K562 (cell line): ENCODE results near the gene PAQR7. TPM values are rescaled to one million over a fixed set of nuclear protein-coding genes. Genes with fewer than 3 reads are reported as not detected.

Experiments
- CBX3 ChIP-seq, 2 experiments: IDR thresholded peaks; 1 replicate in 1 of 2; 2 replicates in 1 of 2; pipeline ENCODE4 v1.6.1; 2012; ENCODE audit warnings: inconsistent platforms in 2 of 2, low read length in 2 of 2, borderline replicate concordance in 1 of 2, control low read depth in 1 of 2
- ETV5 ChIP-seq: sonication (generic); formaldehyde crosslinking; IDR thresholded peaks from 2 replicates; pipeline ENCODE4 v1.4.0; 2020; ENCODE audit warnings: low read depth, mild to moderate bottlenecking, missing genetic modification reagents
- FIP1L1 ChIP-seq: fragments of 200-400 bp; formaldehyde crosslinking; IDR thresholded peaks from 2 replicates; pipeline ENCODE4 v1.6.1; 2018; ENCODE audit warnings: mild to moderate bottlenecking, low read depth, low read length; ENCODE audit not compliant: poor library complexity, severe bottlenecking
- FOXA1 ChIP-seq: fragments of 450-650 bp; IDR thresholded peaks from 2 replicates; pipeline ENCODE4 v1.6.1; 2016; ENCODE audit warnings: mild to moderate bottlenecking, borderline replicate concordance
- GATA2 ChIP-seq: sonication (generic); formaldehyde crosslinking; IDR thresholded peaks from 2 replicates; pipeline ENCODE4 v1.4.0; 2020; ENCODE audit warnings: mild to moderate bottlenecking, missing genetic modification reagents
- NBN ChIP-seq: fragments of 450-650 bp; IDR thresholded peaks from 2 replicates; pipeline ENCODE4 v1.6.1; 2016; ENCODE audit warnings: low read depth, mild to moderate bottlenecking
- POLR2AphosphoS2 ChIP-seq: IDR thresholded peaks from 2 replicates; pipeline ENCODE4 v1.6.1; 2012; ENCODE audit warnings: low read length, improper control_type of control experiment
- POLR2B ChIP-seq: fragments of 450-650 bp; IDR thresholded peaks from 2 replicates; pipeline ENCODE4 v1.6.1; 2018; ENCODE audit warnings: low read depth; ENCODE audit not compliant: partially characterized antibody
- RAD21 ChIP-seq, 2 experiments: fragments of 250-450 bp in 1 of 2; fragments of 450-650 bp in 1 of 2; sonication (Bioruptor Pico) in 1 of 2; formaldehyde crosslinking in 1 of 2; IDR thresholded peaks in 1 of 2; conservative IDR thresholded peaks in 1 of 2; 2 replicates each; pipeline versions ENCODE4 v1.4.0 to v1.8.0; 2020 to 2022; ENCODE audit warnings: mild to moderate bottlenecking in 2 of 2, moderate library complexity in 1 of 2
- SIN3A ChIP-seq, 2 experiments: fragments of 150-350 bp in 1 of 2; IDR thresholded peaks; 2 replicates each; pipeline ENCODE4 v1.6.1; 2011 to 2016; ENCODE audit warnings: borderline replicate concordance in 2 of 2, low read depth in 2 of 2, low read length in 2 of 2, mild to moderate bottlenecking in 2 of 2, moderate library complexity in 2 of 2; ENCODE audit not compliant: control insufficient read depth in 1 of 2
- SMARCA4 ChIP-seq: fragments of 450-650 bp; IDR thresholded peaks from 2 replicates; pipeline ENCODE4 v1.6.1; 2016
- SRSF1 ChIP-seq: fragments of 200-400 bp; formaldehyde crosslinking; IDR thresholded peaks from 2 replicates; pipeline ENCODE4 v1.6.1; 2017; ENCODE audit warnings: mild to moderate bottlenecking, low read depth, low read length, moderate library complexity
- STAT5A ChIP-seq: IDR thresholded peaks from 2 replicates; pipeline ENCODE4 v1.6.1; 2012; ENCODE audit warnings: low read length, inconsistent platforms, borderline replicate concordance
- ZKSCAN3 ChIP-seq: fragments of 250-450 bp; sonication (Bioruptor Pico); IDR thresholded peaks from 2 replicates; pipeline ENCODE4 v1.4.0; 2020
- polyA plus RNA-seq, 8 experiments: library from polyadenylated mRNA; depleted of rRNA in 4 of 8; stranded (reverse) in 5 of 8; unstranded in 3 of 8; fragments of >200 nt; fragmentation: Nextera tagmentation in 2 of 8; fragmentation: Illumina TruSeq in 1 of 8; extraction: Ambion mirVana in 2 of 8; extraction: Trizol in 1 of 8; gene quantifications; 2 replicates each; pipeline versions ENCODE4 v1.2.1 to v1.2.3, GENCODE V29; 2011 to 2014; ENCODE audit warnings: inconsistent platforms in 1 of 8, missing spikeins in 1 of 8
- total RNA-seq, 7 experiments: library from RNA; depleted of rRNA in 6 of 7; stranded (reverse); fragments of >200 nt in 6 of 7; fragmentation: Illumina TruSeq in 2 of 7; extraction: Trizol in 2 of 7; gene quantifications; 2 replicates each; pipeline versions ENCODE4 v1.2.1 to v1.2.3, GENCODE V29; 2011 to 2021; ENCODE audit warnings: low replicate concordance in 1 of 7
- TF ChIP-seq, protein P1 (sequence below), 3 experiments: IDR thresholded peaks in 2 of 3; conservative IDR thresholded peaks in 1 of 3; 2 replicates each; pipeline ENCODE4 v1.5.1; 2011 to 2012; ENCODE audit warnings: low read length in 3 of 3, mild to moderate bottlenecking in 3 of 3, control low read depth in 2 of 3, improper control_type of control experiment in 1 of 3, inconsistent platforms in 1 of 3, low read depth in 1 of 3, mixed read lengths in 1 of 3, moderate library complexity in 1 of 3; ENCODE audit not compliant: insufficient read depth in 2 of 3
- TF ChIP-seq, protein P2 (sequence below): sonication (generic); IDR thresholded peaks from 2 replicates; pipeline ENCODE4 v1.6.1; 2016
- TF ChIP-seq, protein P3 (sequence below), 2 experiments: IDR thresholded peaks in 1 of 2; conservative IDR thresholded peaks in 1 of 2; 2 replicates each; pipeline ENCODE4 v1.6.1; 2016; ENCODE audit warnings: low read depth in 2 of 2, mild to moderate bottlenecking in 1 of 2, missing compliant biosample characterization in 1 of 2, missing genetic modification characterization in 1 of 2, moderate library complexity in 1 of 2
- TF ChIP-seq, protein P4 (sequence below): IDR thresholded peaks from 2 replicates; pipeline ENCODE4 v1.6.1; 2011; ENCODE audit warnings: borderline replicate concordance, low read depth, mild to moderate bottlenecking, moderate library complexity, low read length; ENCODE audit not compliant: insufficient read depth, poor library complexity, severe bottlenecking

PAQR7 gene
- total and polyA plus RNA-seq, 9 of the 15 experiments (the other 6 are each of a cell fraction or from before 2014, with no cell fraction given): 1.1 to 5.2 (median 2.6) TPM

DNA sequence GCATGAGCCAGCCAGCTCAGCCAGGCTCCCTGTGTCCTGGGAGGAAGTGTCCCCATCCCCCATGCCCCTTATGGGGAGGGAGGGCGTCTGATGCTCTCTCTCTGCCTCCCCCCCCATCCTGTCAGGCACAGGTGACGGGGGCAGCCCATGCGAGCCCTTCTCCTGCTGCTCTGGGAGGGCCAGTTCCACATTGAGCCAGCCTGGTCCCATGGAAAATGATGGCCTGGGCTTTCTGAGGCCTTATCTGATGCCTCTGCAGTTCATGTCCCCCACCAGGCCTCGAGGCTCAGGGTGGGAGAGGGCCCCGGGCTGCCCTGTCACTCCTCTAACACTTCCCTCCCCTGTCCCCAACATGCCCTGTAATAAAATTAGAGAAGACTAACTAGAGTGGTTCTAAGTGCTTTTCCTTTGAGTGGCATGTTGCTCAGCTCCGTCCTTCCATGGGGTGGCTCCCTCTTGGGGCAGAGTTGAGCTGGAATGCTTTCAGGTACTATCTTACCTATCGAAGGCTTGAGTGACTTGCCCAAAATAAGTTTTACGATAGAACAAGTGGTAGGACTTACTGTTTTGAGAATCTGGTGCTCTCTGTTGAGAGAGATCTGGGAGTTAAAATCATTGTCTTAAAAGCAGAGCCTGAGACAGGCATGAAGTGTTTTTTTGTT lies 57.5 kb downstream of the PAQR7 start (continued):
- TF ChIP-seq, protein P1, sequence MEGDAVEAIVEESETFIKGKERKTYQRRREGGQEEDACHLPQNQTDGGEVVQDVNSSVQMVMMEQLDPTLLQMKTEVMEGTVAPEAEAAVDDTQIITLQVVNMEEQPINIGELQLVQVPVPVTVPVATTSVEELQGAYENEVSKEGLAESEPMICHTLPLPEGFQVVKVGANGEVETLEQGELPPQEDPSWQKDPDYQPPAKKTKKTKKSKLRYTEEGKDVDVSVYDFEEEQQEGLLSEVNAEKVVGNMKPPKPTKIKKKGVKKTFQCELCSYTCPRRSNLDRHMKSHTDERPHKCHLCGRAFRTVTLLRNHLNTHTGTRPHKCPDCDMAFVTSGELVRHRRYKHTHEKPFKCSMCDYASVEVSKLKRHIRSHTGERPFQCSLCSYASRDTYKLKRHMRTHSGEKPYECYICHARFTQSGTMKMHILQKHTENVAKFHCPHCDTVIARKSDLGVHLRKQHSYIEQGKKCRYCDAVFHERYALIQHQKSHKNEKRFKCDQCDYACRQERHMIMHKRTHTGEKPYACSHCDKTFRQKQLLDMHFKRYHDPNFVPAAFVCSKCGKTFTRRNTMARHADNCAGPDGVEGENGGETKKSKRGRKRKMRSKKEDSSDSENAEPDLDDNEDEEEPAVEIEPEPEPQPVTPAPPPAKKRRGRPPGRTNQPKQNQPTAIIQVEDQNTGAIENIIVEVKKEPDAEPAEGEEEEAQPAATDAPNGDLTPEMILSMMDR (IDR thresholded peaks at IDR 0.05 in 2 of 3, conservative IDR thresholded peaks at IDR 0.05 in 1 of 3; ENCODE audit: insufficient read depth in 2 of 3, low read depth in 1 of 3, low read length in 3 of 3): peak; percentile 52 to 74 (median 61); a peak in 5 of 6 replicates
- TF ChIP-seq POLR2B: peak; percentile 10
- TF ChIP-seq POLR2AphosphoS2: peak; percentile 90
- TF ChIP-seq ZKSCAN3 (CRISPR knock-in tag): no peak
- TF ChIP-seq GATA2 (CRISPR knock-in tag): 0 out of 2 replicates have a peak, but pooled peaks have one; percentile 33
- TF ChIP-seq FIP1L1: no peak
- 0 out of 2 replicates have a peak, but pooled peaks have one; percentile 29 for TF ChIP-seq ETV5 (CRISPR knock-in tag)
- TF ChIP-seq SRSF1: no peak
- TF ChIP-seq NBN: peak; percentile 49; the same call in 1 of the 2 replicates
- TF ChIP-seq, protein P2, sequence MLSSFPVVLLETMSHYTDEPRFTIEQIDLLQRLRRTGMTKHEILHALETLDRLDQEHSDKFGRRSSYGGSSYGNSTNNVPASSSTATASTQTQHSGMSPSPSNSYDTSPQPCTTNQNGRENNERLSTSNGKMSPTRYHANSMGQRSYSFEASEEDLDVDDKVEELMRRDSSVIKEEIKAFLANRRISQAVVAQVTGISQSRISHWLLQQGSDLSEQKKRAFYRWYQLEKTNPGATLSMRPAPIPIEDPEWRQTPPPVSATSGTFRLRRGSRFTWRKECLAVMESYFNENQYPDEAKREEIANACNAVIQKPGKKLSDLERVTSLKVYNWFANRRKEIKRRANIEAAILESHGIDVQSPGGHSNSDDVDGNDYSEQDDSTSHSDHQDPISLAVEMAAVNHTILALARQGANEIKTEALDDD: peak; percentile 39; the same call in 1 of the 2 replicates
- no peak for TF ChIP-seq STAT5A
- peak; percentile 9 to 56; a peak in 2 of 4 replicates for TF ChIP-seq RAD21 (CRISPR knock-in tag; conservative IDR thresholded peaks at IDR 0.05 in 1 of 2, IDR thresholded peaks at IDR 0.05 in 1 of 2)
- no peak for TF ChIP-seq SIN3A (IDR thresholded peaks at IDR 0.05; ENCODE audit: borderline replicate concordance in 2 of 2, control insufficient read depth in 1 of 2, low read depth in 2 of 2, low read length in 2 of 2)
- peak; percentile 36; the same call in 1 of the 2 replicates for TF ChIP-seq SMARCA4
- TF ChIP-seq, protein P3, sequence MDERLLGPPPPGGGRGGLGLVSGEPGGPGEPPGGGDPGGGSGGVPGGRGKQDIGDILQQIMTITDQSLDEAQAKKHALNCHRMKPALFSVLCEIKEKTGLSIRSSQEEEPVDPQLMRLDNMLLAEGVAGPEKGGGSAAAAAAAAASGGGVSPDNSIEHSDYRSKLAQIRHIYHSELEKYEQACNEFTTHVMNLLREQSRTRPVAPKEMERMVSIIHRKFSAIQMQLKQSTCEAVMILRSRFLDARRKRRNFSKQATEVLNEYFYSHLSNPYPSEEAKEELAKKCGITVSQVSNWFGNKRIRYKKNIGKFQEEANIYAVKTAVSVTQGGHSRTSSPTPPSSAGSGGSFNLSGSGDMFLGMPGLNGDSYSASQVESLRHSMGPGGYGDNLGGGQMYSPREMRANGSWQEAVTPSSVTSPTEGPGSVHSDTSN (CRISPR knock-in tag; IDR thresholded peaks at IDR 0.05; ENCODE audit: low read depth): no peak
- TF ChIP-seq, protein P3 (tag; conservative IDR thresholded peaks at IDR 0.05; ENCODE audit: low read depth): peak; percentile 75
- TF ChIP-seq, protein P4, sequence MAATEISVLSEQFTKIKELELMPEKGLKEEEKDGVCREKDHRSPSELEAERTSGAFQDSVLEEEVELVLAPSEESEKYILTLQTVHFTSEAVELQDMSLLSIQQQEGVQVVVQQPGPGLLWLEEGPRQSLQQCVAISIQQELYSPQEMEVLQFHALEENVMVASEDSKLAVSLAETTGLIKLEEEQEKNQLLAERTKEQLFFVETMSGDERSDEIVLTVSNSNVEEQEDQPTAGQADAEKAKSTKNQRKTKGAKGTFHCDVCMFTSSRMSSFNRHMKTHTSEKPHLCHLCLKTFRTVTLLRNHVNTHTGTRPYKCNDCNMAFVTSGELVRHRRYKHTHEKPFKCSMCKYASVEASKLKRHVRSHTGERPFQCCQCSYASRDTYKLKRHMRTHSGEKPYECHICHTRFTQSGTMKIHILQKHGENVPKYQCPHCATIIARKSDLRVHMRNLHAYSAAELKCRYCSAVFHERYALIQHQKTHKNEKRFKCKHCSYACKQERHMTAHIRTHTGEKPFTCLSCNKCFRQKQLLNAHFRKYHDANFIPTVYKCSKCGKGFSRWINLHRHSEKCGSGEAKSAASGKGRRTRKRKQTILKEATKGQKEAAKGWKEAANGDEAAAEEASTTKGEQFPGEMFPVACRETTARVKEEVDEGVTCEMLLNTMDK: peak; percentile 81
- 0 out of 3 replicates have a peak, but pooled peaks of 1 of the 2 experiments have one; percentile 20 for TF ChIP-seq CBX3 (IDR thresholded peaks at IDR 0.05; ENCODE audit: borderline replicate concordance in 1 of 2, low read length in 2 of 2)
- TF ChIP-seq FOXA1: no peak
